ENCODE results near the gene HOXB1.

DNA sequence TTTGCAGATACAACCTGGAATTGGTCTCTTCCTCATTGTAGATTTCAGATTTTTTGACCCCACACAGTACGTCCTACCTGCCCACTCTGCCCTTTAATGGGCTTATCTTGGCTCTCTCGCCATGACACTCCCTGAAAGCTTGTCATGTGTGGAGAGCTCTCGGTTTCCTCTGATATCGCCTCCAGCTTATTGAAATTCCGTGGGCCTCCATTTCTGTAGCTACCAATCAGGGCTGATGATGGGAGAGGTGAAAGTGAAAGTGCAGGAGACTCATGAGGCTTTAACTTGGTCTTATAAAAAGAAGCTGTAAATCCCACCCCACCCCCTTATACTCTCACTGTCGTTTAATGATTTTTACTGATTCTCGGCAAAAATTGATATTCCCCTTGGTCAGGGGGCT is 17.7 kb downstream of the HOXB1 start:
- TF ChIP-seq RBBP5 (IDR thresholded peaks at IDR 0.05; ENCODE audit: borderline replicate concordance, low read depth, low read length) (no peak), YY1 (IDR thresholded peaks at IDR 0.05; ENCODE audit: low read depth, low read length) (no peak), POLR2AphosphoS5 (IDR thresholded peaks at IDR 0.05; ENCODE audit: low read depth, low read length) (no peak), CEBPB (IDR thresholded peaks at IDR 0.05; ENCODE audit: low read depth, low read length) (no peak), CTCF (IDR thresholded peaks at IDR 0.05; ENCODE audit: control extremely low read depth in 1 of 3, insufficient read depth in 1 of 3, low read depth in 1 of 3, low read length in 3 of 3) (no peak), POLR2A (IDR thresholded peaks at IDR 0.05; ENCODE audit: control extremely low read depth in 1 of 2, low read depth in 2 of 2, low read length in 2 of 2) (no peak), EP300 (IDR thresholded peaks at IDR 0.05; ENCODE audit: borderline replicate concordance in 1 of 2, low read depth in 2 of 2, low read length in 2 of 2) (no peak), SRF (IDR thresholded peaks at IDR 0.05; ENCODE audit: low read depth, low read length) (no peak)
